ENCODE measurements around the gene CSTB. TPM values are rescaled to one million over a fixed set of nuclear protein-coding genes. Genes with fewer than 3 reads are reported as not detected.

The CSTB gene
- total RNA-seq, 6 donors from 2014 or later = 19.9 to 122 (median 51.3) TPM

DNA sequence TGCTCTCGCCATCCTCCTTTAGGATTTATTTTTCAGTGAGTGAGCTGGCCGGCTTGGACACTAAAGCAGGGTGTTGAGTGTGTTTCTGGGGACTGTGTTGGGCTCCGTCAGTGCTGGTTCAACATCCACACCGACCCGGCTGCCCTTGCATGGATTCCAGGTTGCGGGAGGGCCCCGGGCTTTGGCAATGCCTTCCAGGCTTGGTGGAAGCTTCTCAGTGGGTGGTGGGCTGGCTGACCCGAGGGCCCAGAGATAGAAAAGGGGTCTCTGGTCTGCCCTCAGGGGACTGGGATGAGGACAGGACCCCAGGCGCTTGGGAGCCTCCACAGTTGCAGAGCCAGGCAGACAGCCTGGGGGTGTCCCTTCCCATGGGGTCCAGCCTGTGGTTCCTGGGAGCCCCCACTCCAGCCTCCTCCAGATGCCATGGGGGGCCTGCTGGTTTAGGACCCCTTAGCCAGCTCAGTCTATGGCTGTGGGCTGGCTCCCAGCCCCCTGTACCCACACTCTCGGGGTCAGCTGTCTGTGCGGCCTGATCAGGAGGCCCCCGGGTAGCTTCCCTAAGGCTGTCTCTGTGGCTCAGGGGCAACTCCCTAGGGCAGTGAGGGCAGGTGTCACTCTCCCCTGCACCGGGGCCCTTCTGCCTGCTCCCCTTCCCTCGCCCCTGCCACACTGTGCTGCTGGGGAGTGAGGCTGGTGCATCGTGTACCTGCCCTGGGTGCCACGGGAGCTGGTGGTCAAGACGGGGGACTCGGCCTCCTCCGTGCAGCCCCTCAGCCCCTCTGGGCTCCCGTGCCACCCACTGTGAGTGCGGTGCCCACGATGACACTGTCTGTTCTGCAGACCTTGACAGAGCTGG, 40.6 kb downstream of the CSTB start:
- Histone ChIP-seq H3K4me3 (no peak overlapping the region), H3K27ac (peak overlapping the region; percentile 13 to 69 (median 60)), H3K9me3 (no peaks in the 10 kb centered on the region), H3K36me3 (peaks cover 0 to 37% (median 19%) of the 10 kb centered on the region in 4 donors), H3K4me1 (peaks cover 17 to 50% (median 34%) of the 10 kb centered on the region in 4 donors), H3K27me3 (no peaks in the 10 kb centered on the region)
- no peak for TF ChIP-seq EP300 (IDR thresholded peaks at IDR 0.05)
- no peak for TF ChIP-seq POLR2A (IDR thresholded peaks at IDR 0.05)
- ATAC-seq (ENCODE audit: low FRiP score in 2 of 2) (no peak), DNase-seq (no peak)
- WGBS, 2 donors = 86 to 88% methylated on average over 15 to 21 of the region's 22 CpGs

DNA sequence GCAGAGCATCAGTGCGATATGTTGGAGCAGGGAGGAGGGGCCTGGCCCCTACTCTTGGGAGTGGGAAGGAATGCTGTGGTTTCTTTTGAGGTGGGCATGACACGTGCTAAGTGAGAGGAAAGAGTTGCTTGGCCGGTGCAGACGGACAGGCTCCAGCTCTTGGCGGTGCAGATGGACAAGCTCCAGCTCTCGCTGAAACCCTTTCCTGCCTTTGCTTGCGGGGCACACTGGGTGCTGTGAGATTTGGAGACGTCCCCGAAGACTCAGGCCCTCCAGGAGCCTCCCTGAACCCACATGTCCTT, 41.2 kb downstream of the CSTB start:
- Histone ChIP-seq H3K9me3 (no peaks in the 10 kb centered on the region), H3K4me1 (peaks cover 18 to 52% (median 36%) of the 10 kb centered on the region in 4 donors), H3K4me3 (no peak overlapping the region), H3K27me3 (no peaks in the 10 kb centered on the region), H3K36me3 (peaks cover 0 to 37% (median 19%) of the 10 kb centered on the region in 4 donors), H3K27ac (peak overlapping the region; percentile 13 to 79 (median 66))
- TF ChIP-seq EP300 (IDR thresholded peaks at IDR 0.05) (peak in 1 of 4 donors; percentile 68), CTCF (IDR thresholded peaks at IDR 0.05) (no peak), POLR2AphosphoS5 (IDR thresholded peaks at IDR 0.05) (peak; percentile 25 to 48), POLR2A (IDR thresholded peaks at IDR 0.05) (peak in 1 of 4 donors; percentile 17)
- 61 to 62% methylated on average over 9 of the region's 9 CpGs for WGBS, 2 donors
- DNase-seq = peak in 1 of 2 donors; percentile 70
- ATAC-seq (ENCODE audit: low FRiP score in 2 of 2) = peak; percentile 30 to 75

- Histone ChIP-seq H3K9me3 (no peaks in the 10 kb centered on the region), H3K4me3 (no peak overlapping the region), H3K27me3 (no peaks in the 10 kb centered on the region), H3K4me1 (peaks cover 23 to 57% (median 39%) of the 10 kb centered on the region in 4 donors), H3K27ac (peak overlapping the region; percentile 13 to 79 (median 66)), H3K36me3 (peaks cover 0 to 36% (median 19%) of the 10 kb centered on the region in 4 donors)
- WGBS, 2 donors = 70 to 81% methylated on average over 16 to 25 of the region's 25 CpGs
- peak in 1 of 2 donors; percentile 71 for DNase-seq
- ATAC-seq (ENCODE audit: low FRiP score in 2 of 2) = peak; percentile 18 to 84
- TF ChIP-seq EP300 (IDR thresholded peaks at IDR 0.05) (peak in 1 of 4 donors; percentile 73), CTCF (IDR thresholded peaks at IDR 0.05) (no peak)
Measured at GRCh38 chr21:43734131-43734927, 41.8 kb downstream of the CSTB start.

DNA sequence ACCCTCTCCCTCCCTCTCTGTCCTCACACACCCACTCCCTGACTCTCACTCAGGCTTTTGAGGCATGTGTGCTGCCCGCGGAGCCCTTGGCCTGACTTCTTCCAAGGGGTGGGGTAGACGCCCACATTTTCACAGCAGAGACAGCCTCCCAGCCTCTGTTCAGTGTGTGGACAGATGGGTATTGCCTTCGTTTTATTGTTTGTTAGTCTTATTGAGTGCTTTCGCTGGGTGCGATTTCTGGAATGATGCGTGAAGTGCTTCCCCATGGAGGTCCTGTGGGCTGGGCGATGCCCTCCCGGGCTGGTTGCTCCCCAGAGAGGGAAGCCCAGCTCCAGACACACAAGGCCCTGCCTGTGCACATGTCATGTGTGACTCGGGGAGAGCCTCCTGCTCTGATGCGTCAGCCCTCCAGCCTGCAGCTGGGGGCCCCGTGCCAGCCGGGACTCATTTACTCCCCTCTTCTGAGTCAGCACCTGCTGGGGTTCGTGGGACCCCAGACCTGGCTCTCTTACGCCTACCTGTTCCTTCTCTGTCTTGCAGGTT, 42.5 kb downstream of the CSTB start:
- peaks cover 0 to 34% (median 19%) of the 10 kb centered on the region in 4 donors for H3K36me3 ChIP-seq
- peaks cover 31 to 65% (median 47%) of the 10 kb centered on the region in 4 donors for H3K4me1 ChIP-seq
- no peak overlapping the region for H3K4me3 ChIP-seq
- TF ChIP-seq EP300 (IDR thresholded peaks at IDR 0.05) (no peak), POLR2AphosphoS5 (IDR thresholded peaks at IDR 0.05) (no peak), CTCF (IDR thresholded peaks at IDR 0.05) (no peak), POLR2A (IDR thresholded peaks at IDR 0.05) (no peak)
- no peaks in the 10 kb centered on the region for H3K27me3 ChIP-seq
- DNase-seq (no peak), ATAC-seq (ENCODE audit: low FRiP score in 2 of 2) (peak; percentile 3 to 31)
- H3K27ac ChIP-seq = peak overlapping the region; percentile 13 to 79 (median 66)
- no peaks in the 10 kb centered on the region for H3K9me3 ChIP-seq
- WGBS, 2 donors = 71 to 74% methylated on average over 13 to 15 of the region's 15 CpGs

- Histone ChIP-seq H3K9me3 (no peaks in the 10 kb centered on the region), H3K4me1 (peaks cover 36 to 70% (median 51%) of the 10 kb centered on the region in 4 donors), H3K36me3 (peaks cover 0 to 31% (median 18%) of the 10 kb centered on the region in 4 donors), H3K4me3 (no peak overlapping the region), H3K27me3 (no peaks in the 10 kb centered on the region), H3K27ac (peak overlapping the region; percentile 13 to 79 (median 66))
- 55 to 58% methylated on average over 9 to 10 of the region's 10 CpGs for WGBS, 2 donors
- ATAC-seq (ENCODE audit: low FRiP score in 2 of 2) (no peak), DNase-seq (no peak)
- TF ChIP-seq EP300 (IDR thresholded peaks at IDR 0.05) = no peak
- no peak for TF ChIP-seq CTCF (IDR thresholded peaks at IDR 0.05)
- no peak for TF ChIP-seq POLR2AphosphoS5 (IDR thresholded peaks at IDR 0.05)
- TF ChIP-seq POLR2A (IDR thresholded peaks at IDR 0.05) = no peak
Measured at GRCh38 chr21:43733060-43733459, 43.0 kb downstream of the CSTB start.
